GM12878 (cell line): ENCODE results near the gene PDE9A.

Experiments used
- ATF2 ChIP-seq: IDR thresholded peaks from 2 replicates; pipeline ENCODE4 v1.6.1; 2012; ENCODE audit warnings: low read length, inconsistent platforms
- BACH1 ChIP-seq: fragments of 450-650 bp; IDR thresholded peaks from 2 replicates; pipeline ENCODE4 v1.6.1; 2017; ENCODE audit warnings: mild to moderate bottlenecking, borderline replicate concordance
- BRCA1 ChIP-seq: IDR thresholded peaks from 2 replicates; pipeline ENCODE4 v1.6.1; 2011; ENCODE audit warnings: low read depth, low read length, improper control_type of control experiment
- CEBPB ChIP-seq, 2 experiments: fragments of 150-350 bp in 1 of 2; IDR thresholded peaks; 2 replicates each; pipeline ENCODE4 v1.6.1; 2012 to 2014; ENCODE audit warnings: low read depth in 2 of 2, low read length in 2 of 2, borderline replicate concordance in 1 of 2, inconsistent platforms in 1 of 2
- CTCF ChIP-seq, 3 experiments: IDR thresholded peaks in 2 of 3; conservative IDR thresholded peaks in 1 of 3; 2 replicates each; pipeline ENCODE4 v1.5.1; 2011; ENCODE audit warnings: low read depth in 3 of 3, low read length in 3 of 3, mild to moderate bottlenecking in 3 of 3, control low read depth in 2 of 3, moderate library complexity in 2 of 3, inconsistent platforms in 1 of 3, mixed read lengths in 1 of 3; ENCODE audit not compliant: control insufficient read depth in 2 of 3, insufficient read depth in 1 of 3; ENCODE audit errors: extremely low read depth in 1 of 3
- EP300 ChIP-seq, 2 experiments: fragments of 150-350 bp in 1 of 2; IDR thresholded peaks; 2 replicates each; pipeline ENCODE4 v1.6.1; 2011 to 2012; ENCODE audit warnings: low read depth in 2 of 2, low read length in 2 of 2, borderline replicate concordance in 1 of 2, improper control_type of control experiment in 1 of 2, inconsistent platforms in 1 of 2; ENCODE audit not compliant: control insufficient read depth in 1 of 2
- FOXK2 ChIP-seq: fragments of 450-650 bp; IDR thresholded peaks from 2 replicates; pipeline ENCODE4 v1.6.1; 2017; ENCODE audit warnings: mild to moderate bottlenecking, moderate library complexity
- HDAC2 ChIP-seq: fragments of 200-600 bp; sonication (generic); IDR thresholded peaks from 2 replicates; pipeline ENCODE4 v1.6.1; 2017
- NBN ChIP-seq: fragments of 450-650 bp; IDR thresholded peaks from 2 replicates; pipeline ENCODE4 v1.6.1; 2016
- NFXL1 ChIP-seq: fragments of 450-650 bp; IDR thresholded peaks from 2 replicates; pipeline ENCODE4 v1.6.1; 2017; ENCODE audit warnings: antibody characterized with exemption, mild to moderate bottlenecking, borderline replicate concordance
- PKNOX1 ChIP-seq: fragments of 450-650 bp; IDR thresholded peaks from 2 replicates; pipeline ENCODE4 v1.6.1; 2016; ENCODE audit warnings: mild to moderate bottlenecking
- POLR2A ChIP-seq: IDR thresholded peaks from 2 replicates; pipeline ENCODE4 v1.6.1; 2011; ENCODE audit warnings: low read depth, mild to moderate bottlenecking, low read length
- RUNX3 ChIP-seq: IDR thresholded peaks from 2 replicates; pipeline ENCODE4 v1.6.1; 2012; ENCODE audit warnings: low read length, inconsistent platforms
- SMARCA5 ChIP-seq: fragments of 450-650 bp; IDR thresholded peaks from 2 replicates; pipeline ENCODE4 v1.6.1; 2017; ENCODE audit warnings: mild to moderate bottlenecking

- TF ChIP-seq CEBPB (IDR thresholded peaks at IDR 0.05; ENCODE audit: borderline replicate concordance in 1 of 2, low read depth in 2 of 2, low read length in 2 of 2) (no peak), NFXL1 (no peak), BACH1 (no peak), FOXK2 (no peak), PKNOX1 (peak; percentile 87), RUNX3 (peak; percentile 98), HDAC2 (no peak), POLR2A (no peak), BRCA1 (no peak), ATF2 (no peak), CTCF (IDR thresholded peaks at IDR 0.05 in 2 of 3, conservative IDR thresholded peaks at IDR 0.05 in 1 of 3; ENCODE audit: control insufficient read depth in 2 of 3, extremely low read depth in 1 of 3, insufficient read depth in 1 of 3, low read depth in 3 of 3, low read length in 3 of 3) (no peak), EP300 (IDR thresholded peaks at IDR 0.05; ENCODE audit: borderline replicate concordance in 1 of 2, control insufficient read depth in 1 of 2, low read depth in 2 of 2, low read length in 2 of 2) (no peak), SMARCA5 (no peak), NBN (no peak)
These were observed 43.6 kb upstream of the PDE9A start for GRCh38 chr21:42609811-42610210.
